Measurements from ENCODE around the gene CETN1. TPM values are rescaled to one million over a fixed set of nuclear protein-coding genes. Genes with fewer than 3 reads are reported as not detected.

The CETN1 gene
- total and polyA plus RNA-seq, 2 of the 13 experiments (the other 11 are each of a cell fraction or from before 2014, with no cell fraction given): not detected

GRCh38 chr18:565562-566061 lies 14.6 kb upstream of the CETN1 start:
- FAIRE-seq: no peak
- 51% methylated on average over 7 of the region's 7 CpGs for WGBS (ENCODE audit: low lambda C conversion rate)
- DNase-seq (ENCODE audit: low spot score): no peak
- H4K20me1 ChIP-seq (ENCODE audit: insufficient read depth, low read length): no peaks in the 10 kb centered on the region
- ChIA-PET CTCF (ENCODE audit: low intra/inter-chr PET ratio, low total read pairs) (no interaction called here), POLR2A (no interaction called here)
- no peak for TF ChIP-seq SKI (IDR thresholded peaks at IDR 0.05; ENCODE audit: partially characterized antibody)
- no peak for TF ChIP-seq PLRG1 (conservative IDR thresholded peaks at IDR 0.05)
- no peak for TF ChIP-seq ZNF414 (CRISPR knock-in tag; IDR thresholded peaks at IDR 0.05)
- no peak for TF ChIP-seq TGIF2 (CRISPR knock-in tag; IDR thresholded peaks at IDR 0.05)
- no peak for TF ChIP-seq PRDM4 (CRISPR knock-in tag; IDR thresholded peaks at IDR 0.05; ENCODE audit: borderline replicate concordance)
- no peak for TF ChIP-seq ZNF431 (CRISPR knock-in tag; IDR thresholded peaks at IDR 0.05; ENCODE audit: borderline replicate concordance, low read depth)
- TF ChIP-seq SRY (CRISPR knock-in tag; IDR thresholded peaks at IDR 0.05): no peak
- TF ChIP-seq GTF3A (CRISPR knock-in tag; conservative IDR thresholded peaks at IDR 0.05): no peak
- no peak for TF ChIP-seq KAT2B (IDR thresholded peaks at IDR 0.05; ENCODE audit: borderline replicate concordance, low read depth, low read length)
- no peak for TF ChIP-seq KLF15 (CRISPR knock-in tag; IDR thresholded peaks at IDR 0.05; ENCODE audit: borderline replicate concordance)
- no peaks in the 10 kb centered on the region for H3K9me3 ChIP-seq (ENCODE audit: low read length)
- H3K4me1 ChIP-seq (ENCODE audit: insufficient read depth, low read length): peaks cover 22% of the 10 kb centered on the region
- intact Hi-C loops (cut with micrococcal nuclease; ENCODE audit: unreplicated experiment): no loop called here
- H3K9ac ChIP-seq (ENCODE audit: insufficient read depth, low read depth, low read length): no peak overlapping the region
- no TSS peak for BruUV-seq (replicated peaks)
- ATAC-seq: peak; percentile 59
- no peak overlapping the region for H3K27ac ChIP-seq (ENCODE audit: extremely low read length, insufficient read depth, low read length)
- H3K79me2 ChIP-seq (ENCODE audit: insufficient read depth, low read length): no peaks in the 10 kb centered on the region
- in situ Hi-C loops (cut with HindIII; ENCODE audit: extremely low pct_ligation_motif_present, low pct_unique_long_range_greater_than_20kb): no loop called here
- H3K4me3 ChIP-seq (replicated peaks in 1 of 3; ENCODE audit: insufficient read depth in 1 of 3, low read depth in 2 of 3, low read length in 3 of 3): no peak overlapping the region
- H2AFZ ChIP-seq (ENCODE audit: low read length): no peak overlapping the region
- no peak overlapping the region for H3K4me2 ChIP-seq (ENCODE audit: low read depth, low read length)
- H3K36me3 ChIP-seq (replicated peaks in 1 of 2; ENCODE audit: control insufficient read depth in 1 of 2, insufficient read depth in 2 of 2, low read length in 2 of 2): no peaks in the 10 kb centered on the region
- no peaks in the 10 kb centered on the region for H3K27me3 ChIP-seq (ENCODE audit: control insufficient read depth in 1 of 2, insufficient read depth in 2 of 2, low read length in 2 of 2)

All from HepG2 (cell line).